Vagina (tissue), 2 donors: ENCODE results near the gene ACOXL.

Experiments used
- CTCF ChIP-seq, 3 experiments: fragments of 450-650 bp in 2 of 3; fragments of 200-600 bp in 1 of 3; sonication (generic) in 1 of 3; IDR thresholded peaks; one replicate each; pipeline ENCODE4 v1.5.1; 2017 to 2019; ENCODE audit warnings: antibody characterized with exemption in 3 of 3, mild to moderate bottlenecking in 2 of 3, moderate library complexity in 2 of 3
- POLR2AphosphoS5 ChIP-seq, 2 donors: sonication (generic); formaldehyde crosslinking; IDR thresholded peaks; one replicate each; pipeline ENCODE4 v1.9.0; 2017; ENCODE audit warnings: antibody characterized with exemption in 2 of 2, mild to moderate bottlenecking in 2 of 2, low read depth in 1 of 2; ENCODE audit not compliant: insufficient read depth in 1 of 2

DNA sequence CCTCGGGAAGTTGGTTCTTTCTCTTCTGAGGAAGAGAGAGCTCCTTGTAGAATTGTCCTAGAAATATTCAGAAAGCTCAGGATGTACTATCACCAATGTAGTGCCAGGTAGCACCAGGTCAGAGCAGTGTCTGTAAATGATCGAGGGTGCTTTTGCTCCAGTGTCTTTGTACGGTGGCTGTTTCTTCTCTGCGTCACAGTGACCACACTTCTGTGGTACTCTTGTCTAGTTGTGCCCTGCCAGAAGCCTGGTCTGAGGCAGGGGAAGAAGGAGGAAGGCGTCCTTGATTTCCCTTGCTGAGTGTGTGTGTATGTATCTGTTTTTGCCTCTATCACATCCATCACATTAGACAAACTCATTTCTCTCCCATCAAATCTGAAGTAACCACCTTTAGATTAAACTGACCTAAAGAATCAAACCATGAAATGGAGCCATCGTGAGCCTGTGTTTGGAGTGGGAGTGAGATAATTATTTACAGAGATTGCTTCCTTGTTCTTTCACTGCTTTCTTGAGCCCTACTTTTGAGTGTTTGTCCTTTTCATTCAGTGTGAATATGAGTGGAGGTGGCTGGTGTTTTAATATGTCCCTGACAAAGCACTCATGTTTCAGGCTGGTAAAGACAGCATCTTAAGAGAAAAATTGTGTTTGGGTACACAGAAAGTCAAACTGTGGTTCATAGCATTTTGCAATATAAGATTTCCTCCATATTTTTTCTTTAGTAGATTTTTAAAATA is 97.2 kb downstream of the ACOXL start:
- no peak for TF ChIP-seq CTCF (IDR thresholded peaks at IDR 0.05)
- no peak for TF ChIP-seq POLR2AphosphoS5 (IDR thresholded peaks at IDR 0.05; ENCODE audit: insufficient read depth in 1 of 2, low read depth in 1 of 2)
